HG02943 (cell line): ENCODE measurements around the gene ZNF688.
"Not testable (repeated sequence)": the region's sequence is repeated elsewhere in the genome, so short reads cannot be mapped to it uniquely, and the experiment has no call there.

Experiments used
- ATAC-seq: cut with Tn5 transposase; IDR thresholded peaks from one replicate; pipeline ENCODE4 v1.9.1; 2021; ENCODE audit warnings: mild to moderate bottlenecking, low read depth, moderate library complexity; ENCODE audit not compliant: unreplicated experiment

Gene ZNF688

DNA sequence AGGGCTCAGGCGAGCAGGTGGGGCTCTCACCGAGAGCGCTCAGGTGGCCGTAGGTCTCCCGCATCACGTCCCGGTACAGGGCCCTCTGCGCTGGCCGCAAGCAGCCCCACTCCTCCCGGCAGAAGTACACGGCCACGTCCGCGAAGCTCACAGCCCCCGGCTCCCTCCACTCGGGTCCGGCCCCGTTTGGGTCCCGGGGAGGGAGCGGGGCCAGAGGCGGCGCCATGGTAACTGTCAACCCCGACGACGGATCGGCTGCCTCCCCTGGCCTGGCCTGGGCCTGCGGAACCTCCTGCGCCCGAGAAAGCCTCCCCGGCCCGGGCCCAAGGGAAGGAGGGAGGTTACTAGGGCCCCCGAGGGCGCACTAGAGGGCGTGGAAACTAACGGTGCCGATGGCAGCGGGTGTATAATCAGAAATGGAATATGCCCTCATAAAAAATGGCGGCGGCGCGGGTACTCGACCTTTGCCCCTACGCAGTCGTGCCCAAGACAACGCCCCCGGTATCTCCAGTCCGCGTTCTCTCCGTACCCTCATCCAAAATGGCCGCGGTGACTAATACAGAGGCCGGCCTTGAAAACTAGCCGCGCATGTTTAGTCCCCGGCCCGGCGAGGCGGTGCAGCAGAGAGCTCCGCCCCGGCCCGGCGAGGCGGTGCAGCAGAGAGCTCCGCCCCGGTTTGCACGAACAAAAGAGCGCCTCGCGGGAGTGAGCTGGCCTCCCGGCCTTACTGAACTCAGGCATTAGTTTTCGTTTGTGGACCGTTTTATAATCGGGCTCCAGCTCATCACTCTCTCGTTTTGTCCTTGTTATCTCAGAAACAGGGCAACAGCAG is 13.3 kb downstream of the ZNF688 start, which contains the start of gene ZNF764:
Gene ZNF764, minus strand, starts transcription at position 418 of the 832 bp plus-strand sequence. Its CDS starts 192 bp downstream, at position 226.
- ATAC-seq = peak; percentile 84

DNA sequence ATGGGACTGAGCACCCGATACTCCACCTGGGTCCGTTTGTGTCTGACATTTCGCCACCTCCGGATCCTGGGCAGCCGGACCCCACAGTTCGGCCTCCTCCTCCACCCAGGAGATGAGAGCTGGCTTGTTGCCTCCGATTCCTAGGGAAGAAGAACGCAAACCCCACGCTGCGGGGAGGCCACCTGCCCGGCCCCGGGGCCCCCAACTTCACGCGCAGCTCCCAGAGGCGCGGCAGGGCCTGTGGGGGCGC is 13.9 kb downstream of the ZNF688 start:
- peak; percentile 23 for ATAC-seq

DNA sequence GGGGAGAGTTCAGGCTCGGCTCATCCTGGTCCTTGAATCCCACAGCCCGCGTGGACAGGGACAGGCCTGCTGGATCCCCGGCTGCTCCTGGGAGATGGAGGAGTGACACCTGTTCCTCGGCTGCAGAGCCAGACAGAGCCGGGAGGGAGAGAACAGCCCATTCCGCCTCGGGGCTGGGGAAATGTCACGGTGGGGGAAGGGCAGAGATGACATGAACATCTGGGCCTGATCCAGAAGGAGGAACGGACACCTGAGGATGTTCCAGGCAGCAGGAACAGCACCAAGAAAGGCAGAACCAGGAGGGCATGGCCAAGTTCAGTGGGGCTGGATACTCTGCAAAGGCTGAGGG is 15.4 kb downstream of the ZNF688 start:
- ATAC-seq = no peak

DNA sequence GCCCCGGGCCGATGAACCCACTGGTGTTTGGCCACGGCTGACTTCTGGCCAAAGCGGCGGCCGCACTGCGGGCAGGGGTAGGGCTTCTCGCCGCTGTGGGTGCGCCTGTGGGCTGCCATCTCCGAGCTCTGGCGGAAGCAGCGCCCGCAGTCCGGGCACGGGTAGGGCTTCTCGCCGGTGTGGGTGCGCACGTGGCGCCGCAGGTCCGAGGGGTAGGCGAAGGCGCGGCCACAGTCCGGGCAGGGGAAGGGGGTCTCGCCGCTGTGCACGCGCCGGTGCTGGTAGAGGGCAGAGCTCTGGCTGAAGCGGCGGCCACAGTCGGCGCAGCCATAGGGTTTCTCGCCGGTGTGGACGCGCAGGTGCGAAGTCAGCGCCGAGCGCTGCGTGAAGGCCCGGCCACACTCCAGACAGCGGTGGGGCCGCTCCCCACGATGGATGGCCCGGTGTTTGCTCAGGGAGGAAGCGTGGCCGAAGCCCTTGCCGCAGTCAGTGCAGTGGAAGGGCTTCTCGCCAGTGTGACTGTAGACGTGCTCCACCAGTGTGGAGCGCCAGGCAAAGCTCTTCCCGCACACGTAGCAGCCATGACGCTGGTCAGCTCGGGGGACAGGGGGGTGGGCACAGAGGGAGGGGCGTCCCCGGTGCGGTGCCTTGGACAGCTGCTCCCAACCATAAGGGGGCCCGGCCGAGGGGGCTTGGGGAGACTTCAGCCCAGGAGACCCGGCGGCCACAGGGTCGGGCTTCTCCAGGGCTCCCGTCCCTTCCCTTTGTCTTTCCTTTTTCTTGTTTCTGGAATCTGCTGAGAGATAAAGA is 16.0 kb downstream of the ZNF688 start:
- ATAC-seq = no peak

DNA sequence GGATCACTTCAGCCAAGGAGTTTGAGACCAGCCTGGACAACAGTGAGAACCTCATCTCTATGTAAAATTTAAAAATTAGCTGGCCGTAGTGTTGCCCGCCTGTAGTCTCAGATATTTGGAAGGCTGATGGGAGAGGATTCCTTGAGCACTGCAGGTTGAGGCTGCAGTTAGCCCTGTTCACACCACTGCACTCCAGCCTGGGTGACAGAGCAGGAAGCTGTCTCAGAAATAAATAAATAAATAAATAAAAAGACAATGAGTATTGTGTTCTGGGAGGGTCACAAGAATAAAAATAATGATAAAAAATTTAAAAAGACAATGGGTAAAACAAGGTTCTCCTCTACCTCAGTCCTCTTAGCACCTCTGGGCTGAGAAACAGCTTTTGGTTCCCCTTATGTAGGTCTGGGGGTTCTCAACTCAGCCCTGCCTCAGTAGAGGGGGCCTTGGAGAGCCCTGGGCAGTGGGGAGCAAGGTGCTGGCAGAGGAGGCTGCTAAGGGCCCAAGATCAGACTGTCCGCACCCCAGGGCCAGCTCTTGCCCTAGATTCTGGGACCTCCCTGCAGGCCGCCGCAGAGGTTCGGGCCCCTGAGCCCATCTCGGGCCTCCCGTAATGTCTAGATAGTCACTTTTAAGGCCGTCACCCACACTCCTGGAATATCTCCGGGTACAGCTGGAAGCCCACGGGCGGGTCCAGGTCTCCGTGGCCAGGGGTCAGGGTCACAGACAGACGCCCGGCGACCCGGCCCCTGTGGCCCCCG is 16.8 kb downstream of the ZNF688 start:
- ATAC-seq = no peak

DNA sequence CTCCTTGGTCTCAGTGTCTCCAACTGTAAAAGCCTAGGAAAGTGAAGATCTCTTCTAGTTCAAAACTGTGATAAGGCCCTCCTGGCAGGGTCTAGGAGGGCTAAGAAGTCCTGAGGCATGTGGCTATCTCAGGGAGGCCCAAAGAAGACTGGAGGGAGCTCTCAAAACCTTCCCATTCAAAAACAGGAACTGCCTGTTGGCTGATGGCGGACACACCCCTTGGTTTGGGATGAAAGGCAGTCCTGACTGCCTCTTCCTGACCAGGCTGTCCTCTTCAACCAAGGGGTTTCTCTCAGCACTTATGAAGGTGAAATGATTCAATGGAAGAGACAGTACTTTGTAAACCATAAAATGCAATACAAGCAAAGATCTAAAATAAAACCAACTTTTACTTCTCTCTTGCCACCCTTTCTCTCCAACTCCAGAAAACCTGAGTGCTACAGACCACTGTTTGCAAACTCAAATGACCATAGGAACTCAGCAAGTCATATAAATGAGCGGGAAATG is 18.1 kb downstream of the ZNF688 start:
- no peak for ATAC-seq

DNA sequence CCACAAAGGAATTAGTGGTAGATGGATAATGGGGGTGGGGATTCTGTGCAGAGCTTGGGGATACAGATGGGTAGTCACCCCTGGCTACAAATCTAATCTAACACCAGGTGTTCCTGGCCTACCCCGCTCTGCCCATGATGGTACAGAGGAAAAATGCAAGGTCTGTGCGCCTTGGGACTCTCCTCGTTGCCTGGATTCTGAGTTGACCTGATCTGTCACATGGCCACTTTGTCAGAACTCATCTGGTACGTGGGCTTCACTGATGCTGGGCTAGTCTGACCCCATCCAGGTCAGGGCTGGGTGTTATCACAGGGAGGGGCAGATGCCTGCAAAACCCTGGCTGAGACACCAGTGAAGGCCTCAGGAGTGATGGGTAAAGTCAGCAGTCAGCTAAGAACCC is 18.6 kb downstream of the ZNF688 start:
- ATAC-seq = no peak

DNA sequence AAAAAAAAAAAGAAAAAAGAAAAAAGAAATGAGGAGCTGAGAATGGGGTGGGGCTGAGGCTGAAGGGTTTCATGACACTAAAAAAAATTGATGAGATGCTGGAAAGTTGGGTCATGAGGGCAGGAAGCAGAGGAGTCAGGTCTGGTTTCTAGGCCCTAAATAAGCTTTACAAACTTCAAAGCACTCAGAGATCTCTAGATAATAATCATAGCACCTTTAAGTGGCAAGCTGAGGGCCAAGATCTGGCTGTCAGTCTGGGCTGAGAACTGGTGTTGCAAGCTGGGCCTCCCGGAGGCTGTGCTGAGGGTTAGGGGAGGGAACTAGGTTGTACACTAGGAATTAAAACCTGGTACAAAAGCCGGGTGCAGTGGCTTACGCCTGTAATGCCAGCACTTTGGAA is 19.7 kb downstream of the ZNF688 start:
- no peak for ATAC-seq

DNA sequence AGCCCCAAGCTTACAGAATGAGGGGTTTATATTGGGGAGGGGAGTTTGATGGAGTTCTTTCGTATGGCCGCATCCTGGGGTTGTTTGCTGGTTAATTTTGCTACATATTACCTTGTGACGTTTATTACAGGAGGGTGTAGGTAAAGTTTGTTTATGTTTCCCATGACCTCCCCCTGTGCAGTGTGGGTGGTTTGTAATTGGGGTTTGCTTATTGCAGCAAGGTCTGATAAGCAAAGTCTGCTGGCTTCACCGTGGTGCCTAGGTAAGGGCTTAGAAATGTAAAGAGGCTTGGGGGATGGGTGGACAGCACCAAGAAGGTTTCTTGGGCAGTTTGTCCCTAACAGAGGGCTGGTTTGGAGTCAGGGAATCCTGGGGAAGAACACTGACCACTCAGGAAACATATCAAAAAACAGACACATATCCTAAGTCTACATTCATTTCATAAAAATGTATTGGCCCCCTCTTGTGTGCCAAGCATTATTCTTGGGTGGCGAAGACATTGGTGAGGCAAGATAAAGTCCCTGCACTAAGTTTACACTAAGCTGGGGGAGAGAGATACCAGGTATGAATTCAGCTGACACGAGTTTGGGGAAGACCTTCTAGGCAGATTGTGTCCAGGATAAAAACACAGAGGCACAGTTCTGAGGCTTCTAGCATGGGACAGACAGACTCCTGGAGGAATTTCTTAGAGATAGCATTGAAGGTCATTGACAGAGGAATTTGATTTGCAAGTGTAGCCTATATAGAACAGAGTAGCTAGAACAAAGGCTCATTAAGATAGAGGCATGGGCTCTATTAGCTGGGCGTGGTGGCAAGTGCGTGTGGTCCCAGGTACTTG is 22.9 kb downstream of the ZNF688 start:
- ATAC-seq = no peak

DNA sequence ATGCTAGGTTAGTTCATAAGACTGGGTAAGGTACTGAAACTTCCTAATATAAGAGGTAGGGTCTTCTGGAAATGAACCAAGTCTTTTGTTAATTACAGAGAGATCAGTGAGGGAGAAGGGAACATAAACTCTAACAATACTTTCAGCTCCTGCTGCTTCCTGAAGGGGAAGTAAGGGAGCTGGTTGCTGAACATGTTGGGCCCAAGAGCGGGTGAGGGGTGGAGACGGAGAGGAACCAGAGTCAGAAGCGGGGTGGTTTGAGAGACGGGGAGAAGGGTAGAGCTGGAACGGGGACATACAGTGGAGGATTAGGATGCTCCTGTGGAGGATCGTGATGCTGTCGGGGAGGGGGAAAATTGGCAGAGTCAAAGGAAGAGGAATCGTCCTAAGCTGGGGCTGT is 25.4 kb downstream of the ZNF688 start:
- ATAC-seq = no peak

DNA sequence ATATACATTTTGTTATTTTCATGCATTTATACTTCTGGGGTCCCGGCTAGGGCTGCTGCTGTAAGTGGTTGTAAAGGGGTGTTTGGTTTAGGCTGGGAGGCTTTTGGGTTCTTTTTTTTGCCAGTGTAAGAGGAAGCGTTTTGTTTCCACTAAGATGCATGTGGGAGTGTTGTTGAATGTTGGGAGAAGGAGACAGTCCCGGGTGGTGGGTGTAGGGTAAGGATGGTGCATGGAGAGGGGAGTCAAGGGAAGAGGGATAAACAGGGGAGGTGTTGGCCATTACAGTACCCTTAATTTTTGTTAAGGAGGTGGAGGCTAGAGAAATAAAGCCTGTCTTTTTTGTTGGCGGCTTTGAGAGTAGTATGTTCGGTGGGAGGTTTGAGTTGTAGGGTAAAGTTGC is 28.4 kb downstream of the ZNF688 start:
- no peak for ATAC-seq

DNA sequence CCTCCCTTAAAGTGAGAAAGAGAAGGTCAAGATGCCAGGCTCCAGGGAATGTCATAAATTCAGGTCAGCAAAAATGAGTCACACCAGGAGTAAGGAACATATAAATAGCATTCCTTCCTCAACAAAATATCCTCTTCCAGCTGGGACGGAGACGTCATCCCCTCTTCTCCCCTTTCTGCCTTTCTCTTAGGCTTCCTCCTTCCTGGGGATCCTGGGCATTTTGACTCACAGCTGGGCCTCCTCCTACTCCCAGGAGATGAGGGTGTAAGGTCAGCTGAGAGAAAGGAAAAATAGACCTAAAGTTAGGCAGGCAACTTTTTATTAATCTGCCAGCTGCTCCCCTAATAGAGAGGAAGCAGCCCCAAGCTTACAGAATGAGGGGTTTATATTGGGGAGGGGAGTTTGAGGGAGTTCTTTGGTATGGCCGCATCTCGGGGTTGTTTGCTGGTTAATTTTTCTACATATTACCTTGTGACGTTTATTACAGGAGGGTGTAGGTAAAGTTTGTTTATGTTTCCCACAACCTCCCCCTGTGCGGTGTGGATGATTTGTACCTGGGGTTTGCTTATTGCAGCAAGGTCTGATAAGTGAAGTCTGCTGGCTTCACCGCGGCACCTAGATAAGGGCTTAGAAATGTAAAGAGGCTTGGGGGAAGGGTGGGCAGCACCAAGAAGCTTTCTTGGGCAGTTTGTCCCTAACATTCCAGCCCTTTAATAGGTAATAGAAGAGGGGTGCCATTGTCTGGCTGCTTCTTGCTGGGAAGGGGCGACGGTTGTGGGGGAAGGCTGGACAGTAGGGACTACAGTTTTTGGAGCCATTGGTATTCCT is 29.8 kb downstream of the ZNF688 start:
- ATAC-seq = no peak

DNA sequence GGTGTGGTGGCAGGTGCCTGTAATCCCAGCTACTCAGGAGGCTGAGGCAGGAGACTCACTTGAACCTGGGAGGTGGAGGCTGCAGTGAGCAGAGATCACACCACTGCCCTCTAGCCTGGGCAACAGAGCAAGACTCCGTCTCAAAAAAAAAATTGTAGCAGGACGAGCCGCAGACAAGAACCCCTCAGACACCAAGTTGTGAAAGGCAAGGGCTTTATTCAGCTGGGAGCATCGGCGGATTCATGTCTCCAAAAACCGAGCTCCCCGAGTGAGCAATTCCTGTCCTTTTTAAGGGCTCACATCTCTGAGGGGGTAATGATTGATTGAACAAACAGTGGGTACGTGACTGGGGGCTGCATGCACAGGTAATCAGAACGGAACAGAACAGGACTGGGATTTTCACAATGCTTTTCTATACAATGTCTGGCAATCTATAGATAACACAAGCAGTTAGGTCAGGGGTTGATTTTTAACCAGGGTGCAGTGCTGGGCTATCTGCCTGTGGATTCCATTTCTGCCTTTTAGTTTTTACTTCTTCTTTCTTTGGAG is 30.5 kb downstream of the ZNF688 start:
- not testable (repeated sequence) for ATAC-seq

DNA sequence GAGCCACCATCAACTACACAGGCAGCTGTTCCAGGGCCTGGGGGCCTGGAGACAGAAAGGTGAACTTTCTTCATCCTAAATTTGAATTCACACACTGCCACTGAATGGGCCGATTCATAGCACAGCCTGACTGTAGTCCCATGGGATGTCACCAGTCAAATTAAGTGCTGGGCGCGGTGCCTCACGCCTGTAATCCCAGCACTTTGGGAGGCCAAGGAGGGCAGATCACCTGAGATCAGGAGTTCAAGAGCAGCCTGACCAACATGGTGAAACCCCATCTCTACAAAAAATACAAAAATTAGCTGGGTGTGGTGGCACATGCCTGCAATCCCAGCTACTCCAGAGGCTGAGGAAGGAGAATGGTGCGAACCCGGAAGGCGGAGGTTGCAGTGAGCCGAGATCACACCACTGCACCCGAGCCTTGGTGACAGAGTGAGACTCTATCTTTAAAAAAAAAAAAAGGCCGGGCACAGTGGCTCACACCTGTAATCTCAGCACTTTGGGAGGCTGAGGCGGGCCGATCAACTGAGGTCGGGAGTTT is 31.5 kb downstream of the ZNF688 start:
- not testable (repeated sequence) for ATAC-seq

DNA sequence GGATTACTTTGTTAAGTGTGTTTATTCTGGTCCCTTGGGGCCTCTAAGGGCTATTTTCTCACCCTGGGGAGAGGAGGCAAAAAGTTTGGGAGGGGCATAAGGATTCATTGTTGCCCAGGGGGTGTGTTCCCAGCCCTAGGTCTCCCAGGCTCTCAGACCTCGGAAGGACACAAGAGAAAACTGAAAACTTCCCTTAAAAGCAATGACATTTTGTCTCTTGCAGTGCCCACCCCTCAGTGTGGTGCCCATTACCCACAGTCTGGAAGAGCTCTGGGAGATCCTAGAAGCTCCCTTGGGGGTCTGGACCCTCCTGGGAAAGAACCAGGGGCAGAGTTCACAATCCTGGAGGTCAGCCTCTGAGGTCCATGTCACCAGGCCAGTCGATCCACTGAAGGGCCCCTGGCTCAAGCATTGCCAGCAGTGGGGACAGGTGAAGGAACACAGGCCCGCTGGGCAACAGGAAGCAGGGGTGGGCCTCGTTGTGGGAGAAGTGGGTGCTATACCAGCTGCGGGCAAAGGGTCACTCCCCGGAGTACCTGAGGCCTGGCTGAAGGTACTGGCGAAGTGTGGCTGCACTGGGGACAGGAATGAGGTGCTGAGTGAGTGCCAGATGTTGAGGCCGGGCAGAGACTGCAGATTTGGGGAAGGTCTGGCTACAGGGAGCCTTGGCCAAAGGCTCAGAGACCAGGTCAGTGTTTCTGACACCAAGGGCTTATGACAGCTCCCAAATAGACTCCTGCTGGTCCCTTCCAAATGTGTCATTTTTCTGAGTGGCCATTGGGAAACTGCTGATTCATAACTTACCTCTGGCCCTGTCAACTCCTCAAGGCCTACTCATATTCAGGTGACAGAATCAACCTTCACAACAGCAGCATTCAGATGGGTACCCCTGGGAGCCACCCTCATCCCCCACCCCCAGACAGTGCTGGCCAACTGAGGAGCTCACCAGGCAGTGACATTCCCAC is 32.2 kb downstream of the ZNF688 start:
- no peak for ATAC-seq

DNA sequence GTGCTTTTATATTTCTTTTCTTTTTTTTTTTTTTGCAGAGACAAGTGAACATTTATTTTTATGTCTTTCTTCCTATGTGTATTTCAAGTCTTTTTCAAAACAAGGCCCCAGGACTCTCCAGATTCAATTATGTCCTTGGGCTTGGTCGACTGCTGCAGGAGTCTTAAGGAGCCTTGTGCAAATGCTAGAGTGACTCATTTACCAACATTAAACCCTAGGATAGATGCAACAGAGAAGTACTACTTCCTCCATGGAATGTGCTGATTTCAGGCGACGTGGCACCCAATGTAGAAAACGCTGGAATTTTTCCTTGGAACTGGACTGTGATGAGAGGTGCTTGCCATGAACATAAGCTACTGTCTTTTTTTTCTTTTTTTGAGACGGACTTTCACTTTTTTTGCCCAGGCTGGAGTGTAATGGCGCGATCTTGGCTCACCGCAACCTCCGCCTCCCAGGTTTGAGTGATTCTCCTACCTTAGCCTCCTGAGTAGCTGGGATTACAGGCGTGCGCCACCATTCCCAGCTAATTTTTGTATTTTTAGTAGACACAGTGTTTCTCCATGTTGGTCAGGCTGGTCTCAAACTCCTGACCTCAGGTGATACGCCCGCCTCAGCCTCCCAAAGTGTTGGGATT is 35.0 kb downstream of the ZNF688 start:
- not testable (repeated sequence) for ATAC-seq

DNA sequence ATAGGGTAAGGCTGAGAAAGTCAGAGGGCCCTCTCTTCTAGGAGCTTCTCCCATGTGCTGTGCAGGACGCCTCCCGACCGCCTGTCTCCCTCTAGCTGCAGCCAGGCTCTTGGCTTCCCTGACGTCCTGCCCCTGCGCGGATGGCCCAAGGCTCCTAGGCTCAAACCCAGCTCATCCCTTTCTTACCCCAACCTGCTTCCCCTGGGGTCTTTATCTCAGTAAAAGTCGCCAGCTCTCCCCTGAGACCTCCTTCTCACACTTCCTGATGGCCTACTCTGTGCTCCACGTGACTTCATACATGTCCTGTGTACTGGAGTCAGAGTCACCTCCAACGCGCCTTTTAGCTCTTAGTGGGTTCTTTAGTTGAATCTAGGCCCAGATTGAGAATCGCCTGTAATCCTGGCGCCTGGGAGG is 35.7 kb downstream of the ZNF688 start:
- ATAC-seq = no peak
